IMR-90 (cell line): ENCODE measurements around the gene PTCH2. TPM values are rescaled to one million over a fixed set of nuclear protein-coding genes. Genes with fewer than 3 reads are reported as not detected.

ENCODE experiments used
- ATAC-seq: fragments of 200-7000 bp; cut with Tn5 transposase; 2 replicates; pipeline ENCODE4 v1.9.1; 2020; ENCODE audit warnings: low read depth, mild to moderate bottlenecking, moderate library complexity
- BruUV-seq: library from RNA; stranded (reverse); fragments of 400-500 nt; replicated peaks from 2 replicates; lab custom pipeline; 2021; lab: Mats Ljungman, UMichigan
- CTCF ChIA-PET: fragments of 300-600 bp; formaldehyde crosslinking; extraction: SDS; loops from one replicate; lab custom pipeline; 2021; ENCODE audit warnings: antibody characterized with exemption; lab: Yijun Ruan, JAX
- POLR2A ChIA-PET: fragments of 300-600 bp; sonication (Branson Sonifier 250); formaldehyde crosslinking; loops from one replicate; lab custom pipeline; 2022; ENCODE audit warnings: antibody characterized with exemption; ENCODE audit not compliant: unreplicated experiment; lab: Charles Lee
- DNase-seq: peaks from one replicate; pipeline ENCODE4 v3.0.0; 2013
- H2AFZ ChIP-seq: replicated peaks from 2 replicates; pipeline ENCODE3; 2013; ENCODE audit warnings: low read length, mild to moderate bottlenecking; ENCODE audit not compliant: poor library complexity
- H2AK5ac ChIP-seq: 2 replicates; pipeline ENCODE4 v1.6.1; 2013; ENCODE audit warnings: low read depth, low read length, inconsistent platforms
- H2AK9ac ChIP-seq: replicated peaks from 2 replicates; pipeline ENCODE3; 2013; ENCODE audit warnings: mild to moderate bottlenecking, low read depth, low read length, moderate library complexity; ENCODE audit not compliant: poor library complexity
- H2BK120ac ChIP-seq: 2 replicates; pipeline ENCODE4 v1.6.1; 2013; ENCODE audit warnings: low read depth, low read length, inconsistent platforms
- H2BK15ac ChIP-seq: 3 replicates; pipeline ENCODE4 v1.6.1; 2013; ENCODE audit warnings: low read depth, low read length, inconsistent platforms
- H2BK20ac ChIP-seq: 2 replicates; pipeline ENCODE4 v1.6.1; 2013; ENCODE audit warnings: low read depth, mild to moderate bottlenecking, inconsistent platforms, low read length, moderate library complexity
- H2BK5ac ChIP-seq: 2 replicates; pipeline ENCODE4 v1.6.1; 2013; ENCODE audit warnings: mild to moderate bottlenecking, low read depth, low read length, inconsistent platforms; ENCODE audit not compliant: poor library complexity, severe bottlenecking
- H3K14ac ChIP-seq: replicated peaks from 2 replicates; pipeline ENCODE4 v1.6.1; 2013; ENCODE audit warnings: low read depth, low read length, inconsistent platforms
- H3K18ac ChIP-seq: 2 replicates; pipeline ENCODE4 v1.6.1; 2013; ENCODE audit warnings: low read depth, low read length, control low read depth
- H3K23ac ChIP-seq: 2 replicates; pipeline ENCODE4 v1.6.1; 2013; ENCODE audit warnings: low read depth, low read length, inconsistent platforms
- H3K27ac ChIP-seq: 2 replicates; pipeline ENCODE4 v1.5.1; 2013; ENCODE audit warnings: mild to moderate bottlenecking, control low read depth, low read length; ENCODE audit not compliant: insufficient read depth
- H3K27me3 ChIP-seq: 2 replicates; pipeline ENCODE4 v1.6.1; 2013; ENCODE audit warnings: low read length; ENCODE audit not compliant: control insufficient read depth, insufficient read depth
- H3K36me3 ChIP-seq: 2 replicates; pipeline ENCODE4 v1.6.1; 2013; ENCODE audit warnings: low read length, mixed read lengths; ENCODE audit not compliant: control insufficient read depth, insufficient read depth
- H3K4ac ChIP-seq: 2 replicates; pipeline ENCODE4 v1.6.1; 2013; ENCODE audit warnings: low read depth, low read length, inconsistent platforms
- H3K4me1 ChIP-seq: 2 replicates; pipeline ENCODE4 v1.6.1; 2013; ENCODE audit warnings: low read length, mixed read lengths; ENCODE audit not compliant: control insufficient read depth, insufficient read depth
- H3K4me2 ChIP-seq: 2 replicates; pipeline ENCODE4 v1.6.1; 2013; ENCODE audit warnings: low read depth, mild to moderate bottlenecking, control low read depth, low read length, moderate library complexity
- H3K4me3 ChIP-seq: 2 replicates; pipeline ENCODE4 v1.5.1; 2013; ENCODE audit warnings: low read depth, mild to moderate bottlenecking, control low read depth, low read length, moderate library complexity; ENCODE audit not compliant: insufficient read depth
- H3K56ac ChIP-seq: 2 replicates; pipeline ENCODE4 v1.6.1; 2013; ENCODE audit warnings: low read length, inconsistent platforms; ENCODE audit not compliant: insufficient read depth; ENCODE audit errors: extremely low read depth
- H3K79me1 ChIP-seq, 2 experiments: 2 replicates each; pipeline ENCODE4 v1.6.1; 2013; ENCODE audit warnings: low read length in 2 of 2, inconsistent platforms in 1 of 2, low read depth in 1 of 2
- H3K9ac ChIP-seq: 2 replicates; pipeline ENCODE4 v1.6.1; 2013; ENCODE audit warnings: low read depth, low read length, control low read depth
- H3K9me1 ChIP-seq: 2 replicates; pipeline ENCODE4 v1.6.1; 2013; ENCODE audit warnings: low read length, inconsistent platforms; ENCODE audit not compliant: insufficient read depth
- H3K9me3 ChIP-seq: 2 replicates; pipeline ENCODE4 v1.6.1; 2013; ENCODE audit warnings: low read length; ENCODE audit not compliant: control insufficient read depth, insufficient read depth
- H4K20me1 ChIP-seq: 2 replicates; pipeline ENCODE4 v1.6.1; 2013; ENCODE audit warnings: low read length, inconsistent platforms; ENCODE audit not compliant: insufficient read depth
- H4K5ac ChIP-seq: 2 replicates; pipeline ENCODE4 v1.6.1; 2013; ENCODE audit warnings: mild to moderate bottlenecking, low read depth, low read length, control low read depth
- H4K8ac ChIP-seq, 2 experiments: 2 replicates each; pipeline ENCODE4 v1.6.1; 2013; ENCODE audit warnings: low read depth in 2 of 2, low read length in 2 of 2, control low read depth in 1 of 2, inconsistent platforms in 1 of 2
- H4K91ac ChIP-seq: 2 replicates; pipeline ENCODE4 v1.6.1; 2013; ENCODE audit warnings: low read depth, low read length, inconsistent platforms; ENCODE audit not compliant: insufficient read depth
- BHLHE40 ChIP-seq: fragments of 150-350 bp; IDR thresholded peaks from 2 replicates; pipeline ENCODE4 v1.6.1; 2016; ENCODE audit warnings: mild to moderate bottlenecking, low read depth, low read length
- CHD1 ChIP-seq: IDR thresholded peaks from 2 replicates; pipeline ENCODE4 v1.6.1; 2012; ENCODE audit warnings: low read depth, low read length, improper control_type of control experiment
- FOS ChIP-seq: fragments of 150-350 bp; IDR thresholded peaks from 2 replicates; pipeline ENCODE4 v1.6.1; 2016; ENCODE audit warnings: low read depth, low read length
- MAFK ChIP-seq: IDR thresholded peaks from 2 replicates; pipeline ENCODE4 v1.6.1; 2012; ENCODE audit warnings: low read depth, low read length, improper control_type of control experiment
- MAZ ChIP-seq: IDR thresholded peaks from 2 replicates; pipeline ENCODE4 v1.6.1; 2012; ENCODE audit warnings: low read depth, mild to moderate bottlenecking, low read length, improper control_type of control experiment, moderate library complexity, borderline replicate concordance
- NFE2L2 ChIP-seq: fragments of 150-350 bp; IDR thresholded peaks from 2 replicates; pipeline ENCODE4 v1.6.1; 2016; ENCODE audit warnings: low read depth, mild to moderate bottlenecking, low read length
- POLR2A ChIP-seq: IDR thresholded peaks from 2 replicates; pipeline ENCODE4 v1.6.1; 2012; ENCODE audit warnings: mild to moderate bottlenecking, low read depth, low read length
- RAD21 ChIP-seq: IDR thresholded peaks from 2 replicates; pipeline ENCODE4 v1.6.1; 2012; ENCODE audit warnings: low read length, improper control_type of control experiment
- RCOR1 ChIP-seq: IDR thresholded peaks from 2 replicates; pipeline ENCODE4 v1.6.1; 2012; ENCODE audit warnings: mild to moderate bottlenecking, low read length, improper control_type of control experiment; ENCODE audit not compliant: insufficient replicate concordance
- RFX5 ChIP-seq: IDR thresholded peaks from 2 replicates; pipeline ENCODE4 v1.8.0; 2012; ENCODE audit warnings: low read depth, mild to moderate bottlenecking, low read length, moderate library complexity
- SMC3 ChIP-seq: fragments of 150-350 bp; IDR thresholded peaks from 2 replicates; pipeline ENCODE4 v1.6.1; 2016; ENCODE audit warnings: low read depth, mild to moderate bottlenecking, antibody characterized with exemption, low read length, moderate library complexity
- WGBS, 2 experiments: methylation state at CpG; one replicate each; pipeline versions ENCODE4 v1.1.5 to v1.1.7; 2013; ENCODE audit warnings: missing lambda C conversion rate in 2 of 2; ENCODE audit not compliant: insufficient read length in 1 of 2; ENCODE audit errors: extremely low coverage in 2 of 2; 5-methylcytosine and 5-hydroxymethylcytosine counted together
- dilution Hi-C: fragments of 300-500 bp; cut with HindIII; formaldehyde crosslinking; loops from one replicate; pipeline ENCODE4 v1.14.3; 2018; ENCODE audit warnings: low sequenced_read_pairs; ENCODE audit not compliant: unreplicated experiment
- in situ Hi-C: fragments of 300-500 bp; cut with MboI; formaldehyde crosslinking; loops from 3 replicates; pipeline ENCODE4 v1.14.3; 2019; ENCODE audit warnings: low sequenced_read_pairs, inconsistent platforms, mixed read lengths
- intact Hi-C: fragments of 100-400 bp; cut with micrococcal nuclease; formaldehyde crosslinking; loops from 2 replicates; pipeline ENCODE4 v1.10.0; 2022
- polyA plus RNA-seq, 3 experiments: library from polyadenylated mRNA; depleted of rRNA; stranded (reverse); fragments of >200 nt; gene quantifications; 2 replicates each; pipeline ENCODE4 v1.2.3, GENCODE V29; 2012; ENCODE audit warnings: low replicate concordance in 1 of 3
- total RNA-seq: library from RNA; depleted of rRNA; stranded (reverse); fragments of >200 nt; gene quantifications from 2 replicates; pipeline ENCODE4 v1.2.3, GENCODE V29; 2012
- TF ChIP-seq, protein P1 (sequence below): fragments of 150-350 bp; IDR thresholded peaks from 2 replicates; pipeline ENCODE4 v1.6.1; 2016; ENCODE audit warnings: low read depth, mild to moderate bottlenecking, low read length, moderate library complexity, borderline replicate concordance
- TF ChIP-seq, protein P2 (sequence below): fragments of 150-350 bp; IDR thresholded peaks from 2 replicates; pipeline ENCODE4 v1.6.1; 2017; ENCODE audit warnings: mild to moderate bottlenecking, antibody characterized with exemption, low read length, low read depth
- TF ChIP-seq, protein P3 (sequence below): conservative IDR thresholded peaks from 2 replicates; pipeline ENCODE4 v1.5.1; 2012; ENCODE audit warnings: mild to moderate bottlenecking, low read depth, low read length, improper control_type of control experiment

Gene PTCH2
- total and polyA plus RNA-seq, 2 of the 4 experiments (the other 2 are of a cell fraction) = under 0.01 to 0.56 TPM

DNA sequence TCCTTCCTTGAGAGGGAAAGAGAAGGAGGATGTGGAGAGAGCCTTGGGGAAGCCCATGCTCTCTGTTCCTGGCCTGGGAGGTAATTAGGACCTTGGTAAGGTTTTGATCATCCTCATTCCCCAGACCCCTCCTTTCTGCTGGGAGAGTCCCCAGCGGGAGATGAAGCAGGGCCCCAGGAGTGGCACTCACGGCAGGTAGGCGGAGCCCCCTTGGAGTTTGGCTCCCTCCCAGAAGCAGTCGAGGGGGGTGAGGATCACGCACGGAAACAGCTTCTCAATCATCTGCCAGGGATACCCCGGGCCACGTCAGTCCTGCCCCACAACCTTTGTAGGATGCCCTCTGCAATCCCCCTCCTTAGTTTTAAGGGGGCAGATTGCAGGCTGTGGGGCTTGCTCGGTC, 11.5 kb downstream of the PTCH2 start:
- Histone ChIP-seq H3K9ac (no peak overlapping the region), H2BK15ac (no peak overlapping the region), H3K18ac (no peak overlapping the region), H2BK5ac (no peak overlapping the region), H3K14ac (no peak overlapping the region), H3K36me3 (no peaks in the 10 kb centered on the region), H4K5ac (no peak overlapping the region), H2AK9ac (peak overlapping the region; percentile 28), H2BK120ac (no peak overlapping the region), H2AFZ (peak overlapping the region; percentile 27), H4K20me1 (no peaks in the 10 kb centered on the region), H2AK5ac (peak overlapping the region; percentile 2; the same call in 1 of the 2 replicates), H4K8ac (no peak overlapping the region), H3K79me1 (no peaks in the 10 kb centered on the region), H3K9me1 (no peaks in the 10 kb centered on the region), H3K4me1 (no peaks in the 10 kb centered on the region), H3K4ac (no peak overlapping the region), H3K23ac (no peak overlapping the region), H3K4me3 (no peak overlapping the region), H3K4me2 (no peak overlapping the region), H4K91ac (no peak overlapping the region), H3K56ac (no peak overlapping the region), H3K27me3 (no peaks in the 10 kb centered on the region), H3K9me3 (no peaks in the 10 kb centered on the region), H2BK20ac (no peak overlapping the region), H3K27ac (no peak overlapping the region)
- ChIA-PET POLR2A (no interaction called here), CTCF (no interaction called here)
- intact Hi-C loops = no loop called here
- DNase-seq (no peak), ATAC-seq (no peak)
- dilution Hi-C loops = no loop called here
- WGBS, 2 experiments = 0% methylated on average over 1 of the region's 9 CpGs; no CpG with 5 or more reads in 1 of the 2 experiments
- in situ Hi-C loops = loop anchor here (10.0 kb wide), 1 partner anchor 473 kb away; no protein-coding TSS in a partner anchor
- TF ChIP-seq NFE2L2 (no peak), RAD21 (no peak), CHD1 (no peak), BHLHE40 (no peak), FOS (no peak), POLR2A (no peak), MAZ (no peak), RFX5 (no peak), MAFK (no peak), SMC3 (no peak), RCOR1 (no peak)
- TF ChIP-seq, protein P1, sequence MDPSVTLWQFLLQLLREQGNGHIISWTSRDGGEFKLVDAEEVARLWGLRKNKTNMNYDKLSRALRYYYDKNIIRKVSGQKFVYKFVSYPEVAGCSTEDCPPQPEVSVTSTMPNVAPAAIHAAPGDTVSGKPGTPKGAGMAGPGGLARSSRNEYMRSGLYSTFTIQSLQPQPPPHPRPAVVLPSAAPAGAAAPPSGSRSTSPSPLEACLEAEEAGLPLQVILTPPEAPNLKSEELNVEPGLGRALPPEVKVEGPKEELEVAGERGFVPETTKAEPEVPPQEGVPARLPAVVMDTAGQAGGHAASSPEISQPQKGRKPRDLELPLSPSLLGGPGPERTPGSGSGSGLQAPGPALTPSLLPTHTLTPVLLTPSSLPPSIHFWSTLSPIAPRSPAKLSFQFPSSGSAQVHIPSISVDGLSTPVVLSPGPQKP = no peak
- TF ChIP-seq, protein P2, sequence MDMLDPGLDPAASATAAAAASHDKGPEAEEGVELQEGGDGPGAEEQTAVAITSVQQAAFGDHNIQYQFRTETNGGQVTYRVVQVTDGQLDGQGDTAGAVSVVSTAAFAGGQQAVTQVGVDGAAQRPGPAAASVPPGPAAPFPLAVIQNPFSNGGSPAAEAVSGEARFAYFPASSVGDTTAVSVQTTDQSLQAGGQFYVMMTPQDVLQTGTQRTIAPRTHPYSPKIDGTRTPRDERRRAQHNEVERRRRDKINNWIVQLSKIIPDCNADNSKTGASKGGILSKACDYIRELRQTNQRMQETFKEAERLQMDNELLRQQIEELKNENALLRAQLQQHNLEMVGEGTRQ = no peak
- TF ChIP-seq, protein P3, sequence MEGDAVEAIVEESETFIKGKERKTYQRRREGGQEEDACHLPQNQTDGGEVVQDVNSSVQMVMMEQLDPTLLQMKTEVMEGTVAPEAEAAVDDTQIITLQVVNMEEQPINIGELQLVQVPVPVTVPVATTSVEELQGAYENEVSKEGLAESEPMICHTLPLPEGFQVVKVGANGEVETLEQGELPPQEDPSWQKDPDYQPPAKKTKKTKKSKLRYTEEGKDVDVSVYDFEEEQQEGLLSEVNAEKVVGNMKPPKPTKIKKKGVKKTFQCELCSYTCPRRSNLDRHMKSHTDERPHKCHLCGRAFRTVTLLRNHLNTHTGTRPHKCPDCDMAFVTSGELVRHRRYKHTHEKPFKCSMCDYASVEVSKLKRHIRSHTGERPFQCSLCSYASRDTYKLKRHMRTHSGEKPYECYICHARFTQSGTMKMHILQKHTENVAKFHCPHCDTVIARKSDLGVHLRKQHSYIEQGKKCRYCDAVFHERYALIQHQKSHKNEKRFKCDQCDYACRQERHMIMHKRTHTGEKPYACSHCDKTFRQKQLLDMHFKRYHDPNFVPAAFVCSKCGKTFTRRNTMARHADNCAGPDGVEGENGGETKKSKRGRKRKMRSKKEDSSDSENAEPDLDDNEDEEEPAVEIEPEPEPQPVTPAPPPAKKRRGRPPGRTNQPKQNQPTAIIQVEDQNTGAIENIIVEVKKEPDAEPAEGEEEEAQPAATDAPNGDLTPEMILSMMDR = no peak
- no TSS peak for BruUV-seq
